Epithelial cell of prostate (primary cell): ENCODE measurements around the gene ZNF519.
"Not testable (repeated sequence)": the region's sequence is repeated elsewhere in the genome, so short reads cannot be mapped to it uniquely, and the experiment has no call there.

Source experiments
- DNase-seq: peaks from one replicate; pipeline ENCODE4 v3.0.0-alpha.2; 2011; ENCODE audit warnings: low read depth, low spot score
- H3K27ac ChIP-seq: fragments of 450-650 bp; 2 replicates; pipeline ENCODE4 v1.5.1; 2017; ENCODE audit warnings: mild to moderate bottlenecking

Gene ZNF519

GRCh38 chr18:14132271-14132700, at the start of gene ZNF519:
TSS of gene ZNF519 (minus strand) at chr18:14132435. CDS start at chr18:14132277, 158 bp downstream.
- peak; percentile 84 for DNase-seq
- H3K27ac ChIP-seq = not testable (repeated sequence)

- no peak overlapping the region for H3K27ac ChIP-seq
- DNase-seq = no peak
These were observed 47.1 kb upstream of the ZNF519 start for GRCh38 chr18:14179306-14179705.

GRCh38 chr18:14178321-14179196, 46.3 kb upstream of the ZNF519 start:
- DNase-seq, H3K27ac ChIP-seq: not testable (repeated sequence)

- not testable (repeated sequence) for DNase-seq, H3K27ac ChIP-seq
These were observed 45.5 kb upstream of the ZNF519 start for GRCh38 chr18:14177540-14178320.

GRCh38 chr18:14175404-14175803, 43.2 kb upstream of the ZNF519 start:
- DNase-seq, H3K27ac ChIP-seq: not testable (repeated sequence)

GRCh38 chr18:14174706-14175085, 42.5 kb upstream of the ZNF519 start:
- no peak overlapping the region for H3K27ac ChIP-seq
- no peak for DNase-seq

- DNase-seq, H3K27ac ChIP-seq: not testable (repeated sequence)
These were observed 41.9 kb upstream of the ZNF519 start for GRCh38 chr18:14174002-14174705.

GRCh38 chr18:14173116-14173951, 41.1 kb upstream of the ZNF519 start:
- not testable (repeated sequence) for DNase-seq, H3K27ac ChIP-seq

GRCh38 chr18:14172142-14173115, 40.2 kb upstream of the ZNF519 start:
- DNase-seq, H3K27ac ChIP-seq: not testable (repeated sequence)

GRCh38 chr18:14171301-14172141, 39.3 kb upstream of the ZNF519 start:
- H3K27ac ChIP-seq, DNase-seq: not testable (repeated sequence)

GRCh38 chr18:14170367-14171036, 38.3 kb upstream of the ZNF519 start:
- H3K27ac ChIP-seq, DNase-seq: not testable (repeated sequence)

- H3K27ac ChIP-seq, DNase-seq: not testable (repeated sequence)
These were observed 30.7 kb upstream of the ZNF519 start for GRCh38 chr18:14162915-14163314.

- DNase-seq, H3K27ac ChIP-seq: not testable (repeated sequence)
These were observed 19.4 kb upstream of the ZNF519 start for GRCh38 chr18:14151564-14152113.

GRCh38 chr18:14150766-14151165, 18.5 kb upstream of the ZNF519 start:
- DNase-seq, H3K27ac ChIP-seq: not testable (repeated sequence)

- H3K27ac ChIP-seq, DNase-seq: not testable (repeated sequence)
These were observed 17.7 kb upstream of the ZNF519 start for GRCh38 chr18:14149916-14150420.

- not testable (repeated sequence) for H3K27ac ChIP-seq, DNase-seq
These were observed 17.1 kb upstream of the ZNF519 start for GRCh38 chr18:14149121-14149850.
